Measurements from ENCODE around the gene TENT5C. TPM values are rescaled to one million over a fixed set of nuclear protein-coding genes. Genes with fewer than 3 reads are reported as not detected.

TENT5C gene
- total RNA-seq, 4 donors from 2014 or later: 1.9 to 4.3 (median 2.8) TPM

DNA sequence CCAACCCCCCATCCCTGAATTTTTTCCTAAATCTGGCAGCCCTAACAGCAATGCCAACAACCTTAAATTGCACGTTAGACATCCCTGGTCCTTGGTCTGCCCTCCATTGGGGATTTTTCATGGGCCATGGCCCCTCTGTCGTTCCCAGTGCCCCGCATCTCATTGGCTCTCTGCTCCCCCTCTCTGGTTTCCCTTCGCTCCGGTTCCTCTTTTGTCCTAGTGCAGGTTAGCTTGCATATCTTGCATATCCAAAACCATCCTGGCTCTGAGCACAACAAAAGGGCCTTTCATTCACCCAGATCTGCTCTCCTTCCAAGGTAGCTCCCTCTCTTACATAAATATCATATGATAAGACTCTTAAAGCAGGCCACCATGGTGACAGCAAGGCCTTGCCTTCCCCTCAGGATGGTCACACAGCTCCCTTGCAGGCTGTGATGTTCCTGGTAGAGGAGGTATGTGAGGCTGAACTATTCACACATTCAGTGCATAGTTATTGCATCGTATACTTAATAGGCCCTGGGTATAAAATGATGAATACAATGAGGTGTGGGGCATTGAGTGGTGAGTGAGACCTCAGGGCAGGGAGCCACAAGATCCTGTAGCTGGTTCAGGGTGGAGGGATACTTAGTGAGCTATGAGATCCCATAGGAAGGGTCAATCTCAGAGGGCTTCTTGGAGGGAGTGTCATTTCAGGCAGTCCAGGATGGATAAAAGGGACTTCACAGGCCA lies 45.2 kb downstream of the TENT5C start:
- intact Hi-C loops (cut with DNase I; ENCODE audit: low total_unique reads): no loop called here
- DNase-seq (ENCODE audit: low spot score in 2 of 2): no peak
- H3K4me3 ChIP-seq (ENCODE audit: low read depth, poor library complexity, severe bottlenecking): no peak overlapping the region
- 82 to 92% methylated on average over 6 of the region's 6 CpGs for WGBS, 2 donors
- TF ChIP-seq, protein P1, sequence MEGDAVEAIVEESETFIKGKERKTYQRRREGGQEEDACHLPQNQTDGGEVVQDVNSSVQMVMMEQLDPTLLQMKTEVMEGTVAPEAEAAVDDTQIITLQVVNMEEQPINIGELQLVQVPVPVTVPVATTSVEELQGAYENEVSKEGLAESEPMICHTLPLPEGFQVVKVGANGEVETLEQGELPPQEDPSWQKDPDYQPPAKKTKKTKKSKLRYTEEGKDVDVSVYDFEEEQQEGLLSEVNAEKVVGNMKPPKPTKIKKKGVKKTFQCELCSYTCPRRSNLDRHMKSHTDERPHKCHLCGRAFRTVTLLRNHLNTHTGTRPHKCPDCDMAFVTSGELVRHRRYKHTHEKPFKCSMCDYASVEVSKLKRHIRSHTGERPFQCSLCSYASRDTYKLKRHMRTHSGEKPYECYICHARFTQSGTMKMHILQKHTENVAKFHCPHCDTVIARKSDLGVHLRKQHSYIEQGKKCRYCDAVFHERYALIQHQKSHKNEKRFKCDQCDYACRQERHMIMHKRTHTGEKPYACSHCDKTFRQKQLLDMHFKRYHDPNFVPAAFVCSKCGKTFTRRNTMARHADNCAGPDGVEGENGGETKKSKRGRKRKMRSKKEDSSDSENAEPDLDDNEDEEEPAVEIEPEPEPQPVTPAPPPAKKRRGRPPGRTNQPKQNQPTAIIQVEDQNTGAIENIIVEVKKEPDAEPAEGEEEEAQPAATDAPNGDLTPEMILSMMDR (IDR thresholded peaks at IDR 0.05): no peak
- TF ChIP-seq POLR2A (IDR thresholded peaks at IDR 0.05): no peak

GRCh38 chr1:117651616-117652015 lies 45.8 kb downstream of the TENT5C start:
- DNase-seq (ENCODE audit: low spot score in 2 of 2): no peak
- TF ChIP-seq, protein P1 (IDR thresholded peaks at IDR 0.05): no peak
- TF ChIP-seq POLR2A (IDR thresholded peaks at IDR 0.05): no peak
- no peak overlapping the region for H3K4me3 ChIP-seq (ENCODE audit: low read depth, poor library complexity, severe bottlenecking)
- intact Hi-C loops (cut with DNase I; ENCODE audit: low total_unique reads): no loop called here
- 93 to 97% methylated on average over 4 of the region's 4 CpGs for WGBS, 2 donors

- intact Hi-C loops (cut with DNase I; ENCODE audit: low total_unique reads): no loop called here
- H3K4me3 ChIP-seq (ENCODE audit: low read depth, poor library complexity, severe bottlenecking): no peak overlapping the region
- no peak for DNase-seq (ENCODE audit: low spot score in 2 of 2)
- whole genome bisulfite sequencing, 2 donors: 96 to 98% methylated on average over 2 of the region's 2 CpGs
- no peak for TF ChIP-seq POLR2A (IDR thresholded peaks at IDR 0.05)
- TF ChIP-seq, protein P1 (IDR thresholded peaks at IDR 0.05): no peak
Observed at GRCh38 chr1:117652421-117652820, 46.6 kb downstream of the TENT5C start.

DNA sequence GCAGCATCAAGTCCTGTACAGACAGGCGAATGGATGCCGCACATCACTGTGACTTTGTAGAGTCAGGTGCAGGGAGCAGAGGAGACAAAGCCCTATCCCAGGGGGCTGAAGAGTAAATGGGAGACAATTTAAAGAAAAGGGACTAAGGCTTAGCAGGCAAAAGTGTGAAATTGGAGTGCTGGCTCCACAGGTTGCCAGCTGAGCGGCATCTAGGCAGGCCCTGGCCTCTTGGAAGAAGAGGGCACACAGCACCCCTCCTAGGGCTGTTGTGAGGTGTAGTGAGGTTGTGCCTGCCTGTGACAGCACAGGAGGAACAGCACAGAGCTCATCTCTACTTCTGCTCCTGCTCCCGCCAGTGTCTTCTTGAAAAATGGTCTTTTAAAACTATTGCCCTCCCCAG lies 47.3 kb downstream of the TENT5C start:
- 97 to 99% methylated on average over 4 of the region's 4 CpGs for WGBS, 2 donors
- TF ChIP-seq, protein P1 (IDR thresholded peaks at IDR 0.05): no peak
- TF ChIP-seq POLR2A (IDR thresholded peaks at IDR 0.05): no peak
- H3K4me3 ChIP-seq (ENCODE audit: low read depth, poor library complexity, severe bottlenecking): no peak overlapping the region
- DNase-seq (ENCODE audit: low spot score in 2 of 2): no peak
- intact Hi-C loops (cut with DNase I; ENCODE audit: low total_unique reads): no loop called here

DNA sequence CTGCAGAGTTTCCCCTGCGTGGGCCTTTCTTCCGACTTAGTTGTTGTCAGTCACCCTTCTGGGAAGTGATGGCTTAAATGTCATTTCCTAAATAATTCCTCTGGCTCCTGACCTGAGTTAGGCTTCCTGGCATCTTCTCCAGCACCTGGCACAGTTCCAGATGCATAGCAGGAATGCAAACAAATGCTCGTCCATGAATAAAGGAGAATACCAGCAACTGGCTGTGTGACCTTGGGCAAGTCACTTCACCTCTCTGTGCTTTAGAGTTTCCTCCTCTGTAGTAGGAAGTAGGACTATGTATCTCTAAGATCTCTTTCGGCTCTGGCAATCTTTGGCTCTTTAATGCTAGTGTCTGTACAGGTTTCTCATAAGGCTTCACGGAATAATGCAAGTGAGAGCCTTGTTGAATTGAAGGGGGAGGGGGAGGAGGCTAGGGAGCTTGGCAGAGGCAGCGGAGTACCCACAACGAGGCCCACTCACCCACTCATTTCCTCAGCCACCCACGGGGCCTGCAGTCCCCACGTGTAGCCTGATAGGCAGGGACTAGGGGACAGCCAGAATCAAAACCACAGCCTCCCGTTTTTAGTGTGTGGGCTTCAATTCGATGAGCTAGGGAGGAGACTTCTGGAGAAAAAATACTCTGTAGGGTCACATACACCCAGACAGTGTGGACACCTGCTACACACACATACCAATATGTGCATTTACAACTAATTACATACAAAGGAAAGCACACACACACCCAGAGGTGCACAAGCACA lies 48.1 kb downstream of the TENT5C start:
- WGBS, 2 donors: 52 to 56% methylated on average over 11 of the region's 11 CpGs
- no peak overlapping the region for H3K4me3 ChIP-seq (ENCODE audit: low read depth, poor library complexity, severe bottlenecking)
- DNase-seq (ENCODE audit: low spot score in 2 of 2): no peak
- intact Hi-C loops (cut with DNase I; ENCODE audit: low total_unique reads): no loop called here
- TF ChIP-seq, protein P1 (IDR thresholded peaks at IDR 0.05): no peak
